ENCODE measurements around the gene LDLRAP1. TPM values are rescaled to one million over a fixed set of nuclear protein-coding genes. Genes with fewer than 3 reads are reported as not detected.

LDLRAP1 gene
- total and polyA plus RNA-seq, 2 of the 4 experiments (the other 2 are of a cell fraction), result 4.5 to 14.4 TPM

- ChIA-PET CTCF (no interaction called here), POLR2A (ENCODE audit: unreplicated experiment) (no interaction called here)
- ATAC-seq (ENCODE audit: low read depth) (no peak), DNase-seq (no peak)
- Histone ChIP-seq H3K27me3 (ENCODE audit: control insufficient read depth, insufficient read depth, low read length) (peaks cover 12% of the 10 kb centered on the region), H2AK9ac (replicated peaks; ENCODE audit: low read depth, low read length, poor library complexity) (no peak overlapping the region), H3K4me1 (ENCODE audit: control insufficient read depth, insufficient read depth, low read length) (no peaks in the 10 kb centered on the region; the same call in 1 of the 2 replicates), H4K5ac (ENCODE audit: low read depth, low read length) (no peak overlapping the region), H3K18ac (ENCODE audit: low read depth, low read length) (no peak overlapping the region), H3K79me1 (ENCODE audit: low read depth in 1 of 2, low read length in 2 of 2) (no peaks in the 10 kb centered on the region), H3K14ac (replicated peaks; ENCODE audit: low read depth, low read length) (no peak overlapping the region), H2BK120ac (ENCODE audit: low read depth, low read length) (no peak overlapping the region), H4K91ac (ENCODE audit: insufficient read depth, low read depth, low read length) (no peak overlapping the region), H3K4me3 (ENCODE audit: insufficient read depth, low read depth, low read length) (no peak overlapping the region), H4K20me1 (ENCODE audit: insufficient read depth, low read length) (no peaks in the 10 kb centered on the region), H3K23ac (ENCODE audit: low read depth, low read length) (no peak overlapping the region), H3K36me3 (ENCODE audit: control insufficient read depth, insufficient read depth, low read length) (no peaks in the 10 kb centered on the region), H3K9ac (ENCODE audit: low read depth, low read length) (no peak overlapping the region), H3K27ac (ENCODE audit: insufficient read depth, low read length) (no peak overlapping the region), H2AFZ (replicated peaks; ENCODE audit: low read length, poor library complexity) (no peak overlapping the region), H4K8ac (ENCODE audit: low read depth in 2 of 2, low read length in 2 of 2) (no peak overlapping the region), H3K9me1 (ENCODE audit: insufficient read depth, low read length) (peaks cover 6% of the 10 kb centered on the region; the same call in 1 of the 2 replicates), H2BK20ac (ENCODE audit: low read depth, low read length) (no peak overlapping the region), H3K4me2 (ENCODE audit: low read depth, low read length) (no peak overlapping the region), H3K4ac (ENCODE audit: low read depth, low read length) (no peak overlapping the region), H3K56ac (ENCODE audit: extremely low read depth, insufficient read depth, low read length) (no peak overlapping the region), H2AK5ac (ENCODE audit: low read depth, low read length) (no peak overlapping the region), H2BK5ac (ENCODE audit: low read depth, low read length, poor library complexity, severe bottlenecking) (no peak overlapping the region), H3K9me3 (ENCODE audit: control insufficient read depth, insufficient read depth, low read length) (peaks cover 7% of the 10 kb centered on the region), H2BK15ac (ENCODE audit: low read depth, low read length) (no peak overlapping the region)
- no CpG with 5 or more reads among the region's 3 CpGs for WGBS, 2 experiments (ENCODE audit: extremely low coverage in 2 of 2, insufficient read length in 1 of 2)
- in situ Hi-C loops (cut with MboI; ENCODE audit: low sequenced_read_pairs) (loop anchor here (25.0 kb wide), 1 partner anchor 104 kb away; the partner anchor contains the start of gene RHCE), dilution Hi-C loops (cut with HindIII; ENCODE audit: low sequenced_read_pairs, unreplicated experiment) (no loop called here), intact Hi-C loops (cut with micrococcal nuclease) (no loop called here)
- BruUV-seq (replicated peaks), result no TSS peak
- TF ChIP-seq SMC3 (IDR thresholded peaks at IDR 0.05; ENCODE audit: low read depth, low read length) (no peak), MAZ (IDR thresholded peaks at IDR 0.05; ENCODE audit: borderline replicate concordance, low read depth, low read length) (no peak), NFE2L2 (IDR thresholded peaks at IDR 0.05; ENCODE audit: low read depth, low read length) (no peak), CTCF (conservative IDR thresholded peaks at IDR 0.05; ENCODE audit: low read depth, low read length) (no peak), ELK1 (IDR thresholded peaks at IDR 0.05; ENCODE audit: borderline replicate concordance, low read depth, low read length) (no peak), BHLHE40 (IDR thresholded peaks at IDR 0.05; ENCODE audit: low read depth, low read length) (no peak), CHD1 (IDR thresholded peaks at IDR 0.05; ENCODE audit: low read depth, low read length) (no peak), RFX5 (IDR thresholded peaks at IDR 0.05; ENCODE audit: low read depth, low read length) (no peak), MAFK (IDR thresholded peaks at IDR 0.05; ENCODE audit: low read depth, low read length) (no peak)
Observed at GRCh38 chr1:25516686-25517085, 26.7 kb upstream of the LDLRAP1 start.
